ENCODE measurements around the gene ACOX3.
"Not testable (repeated sequence)": the region's sequence is repeated elsewhere in the genome, so short reads cannot be mapped to it uniquely, and the experiment has no call there.

The ACOX3 gene

GRCh38 chr4:8407756-8408155 lies 32.8 kb downstream of the ACOX3 start:
- Histone ChIP-seq H3K27ac (ENCODE audit: low read depth, low read length) (no peak overlapping the region), H3K27me3 (ENCODE audit: control insufficient read depth in 5 of 5, insufficient read depth in 4 of 5, low read length in 5 of 5) (no peaks in the 10 kb centered on the region), H3K9ac (ENCODE audit: low read length in 5 of 5) (no peak overlapping the region), H3K9me3 (ENCODE audit: control insufficient read depth in 5 of 5, low read length in 5 of 5) (no peaks in the 10 kb centered on the region), H3K4me3 (ENCODE audit: low read depth in 1 of 5, low read length in 5 of 5) (no peak overlapping the region), H3K4me1 (ENCODE audit: control insufficient read depth in 5 of 5, insufficient read depth in 5 of 5, low read length in 5 of 5) (peaks cover 2 to 20% (median 17%) of the 10 kb centered on the region in 5 donors), H3K36me3 (ENCODE audit: control insufficient read depth in 5 of 5, insufficient read depth in 5 of 5, low read length in 5 of 5) (peaks cover 0 to 75% (median 38%) of the 10 kb centered on the region in 5 donors)

DNA sequence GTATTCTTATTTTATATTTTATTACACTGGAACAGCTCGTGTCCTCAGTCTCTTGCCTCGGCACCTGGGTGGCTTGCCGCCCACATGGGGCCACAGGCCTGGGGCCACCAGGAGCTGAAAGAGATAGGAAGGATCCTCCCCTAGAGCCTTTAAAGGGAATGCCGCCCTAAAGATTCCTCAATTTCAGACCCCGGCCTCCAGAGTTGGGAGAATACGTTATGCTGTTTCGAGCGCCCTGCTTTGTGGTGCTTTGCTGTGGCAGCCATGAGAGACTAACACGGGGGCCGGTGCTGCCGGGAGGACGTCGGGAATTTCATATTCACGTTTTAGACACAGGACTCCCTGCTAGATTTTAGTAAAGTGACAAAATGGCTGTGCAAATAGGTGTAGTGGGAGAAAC lies 33.2 kb downstream of the ACOX3 start:
- Histone ChIP-seq H3K4me1 (ENCODE audit: control insufficient read depth in 5 of 5, insufficient read depth in 5 of 5, low read length in 5 of 5) (peaks cover 5 to 24% (median 21%) of the 10 kb centered on the region in 5 donors), H3K36me3 (ENCODE audit: control insufficient read depth in 5 of 5, insufficient read depth in 5 of 5, low read length in 5 of 5) (peaks cover 0 to 70% (median 38%) of the 10 kb centered on the region in 5 donors), H3K27me3 (ENCODE audit: control insufficient read depth in 5 of 5, insufficient read depth in 4 of 5, low read length in 5 of 5) (no peaks in the 10 kb centered on the region), H3K9me3 (ENCODE audit: control insufficient read depth in 5 of 5, low read length in 5 of 5) (no peaks in the 10 kb centered on the region), H3K27ac (ENCODE audit: low read depth, low read length) (no peak overlapping the region), H3K4me3 (ENCODE audit: low read depth in 1 of 5, low read length in 5 of 5) (no peak overlapping the region), H3K9ac (ENCODE audit: low read length in 5 of 5) (no peak overlapping the region)

- H3K4me1 ChIP-seq (ENCODE audit: control insufficient read depth in 5 of 5, insufficient read depth in 5 of 5, low read length in 5 of 5): peaks cover 6 to 29% (median 25%) of the 10 kb centered on the region in 5 donors
- H3K36me3 ChIP-seq (ENCODE audit: control insufficient read depth in 5 of 5, insufficient read depth in 5 of 5, low read length in 5 of 5): peaks cover 0 to 66% (median 40%) of the 10 kb centered on the region in 5 donors
- not testable (repeated sequence) for H3K27me3 ChIP-seq (ENCODE audit: control insufficient read depth in 5 of 5, insufficient read depth in 4 of 5, low read length in 5 of 5); H3K9ac ChIP-seq (ENCODE audit: low read length in 5 of 5); H3K27ac ChIP-seq (ENCODE audit: low read depth, low read length); H3K9me3 ChIP-seq (ENCODE audit: control insufficient read depth in 5 of 5, low read length in 5 of 5); H3K4me3 ChIP-seq (ENCODE audit: low read depth in 1 of 5, low read length in 5 of 5)
These were observed 33.6 kb downstream of the ACOX3 start for GRCh38 chr4:8406887-8407286.

DNA sequence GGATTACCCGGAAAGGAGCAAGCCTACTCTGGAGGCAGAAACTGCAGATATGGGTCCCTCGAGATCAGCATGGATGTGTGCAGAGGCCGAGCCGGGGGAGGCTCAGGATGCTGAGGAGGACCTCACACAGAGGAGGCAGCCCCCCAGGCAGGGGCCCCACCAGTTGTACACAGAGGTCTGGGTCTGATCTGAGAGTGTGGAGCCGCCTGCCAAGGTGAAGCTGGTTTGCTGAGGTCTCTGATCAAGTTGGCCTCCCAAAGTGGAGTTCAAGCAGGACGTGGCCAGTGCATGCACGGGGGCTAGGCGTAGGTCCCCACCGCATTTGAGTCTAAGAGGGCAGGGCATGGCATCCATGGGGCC lies 35.0 kb downstream of the ACOX3 start:
- Histone ChIP-seq H3K4me3 (ENCODE audit: low read depth in 1 of 5, low read length in 5 of 5) (no peak overlapping the region), H3K27me3 (ENCODE audit: control insufficient read depth in 5 of 5, insufficient read depth in 4 of 5, low read length in 5 of 5) (no peaks in the 10 kb centered on the region), H3K36me3 (ENCODE audit: control insufficient read depth in 5 of 5, insufficient read depth in 5 of 5, low read length in 5 of 5) (peaks cover 0 to 53% (median 36%) of the 10 kb centered on the region in 5 donors), H3K27ac (ENCODE audit: low read depth, low read length) (no peak overlapping the region), H3K4me1 (ENCODE audit: control insufficient read depth in 5 of 5, insufficient read depth in 5 of 5, low read length in 5 of 5) (peaks cover 8 to 38% (median 27%) of the 10 kb centered on the region in 5 donors), H3K9me3 (ENCODE audit: control insufficient read depth in 5 of 5, low read length in 5 of 5) (no peaks in the 10 kb centered on the region), H3K9ac (ENCODE audit: low read length in 5 of 5) (no peak overlapping the region)

- no peaks in the 10 kb centered on the region for H3K27me3 ChIP-seq (ENCODE audit: control insufficient read depth in 5 of 5, insufficient read depth in 4 of 5, low read length in 5 of 5)
- no peak overlapping the region for H3K4me3 ChIP-seq (ENCODE audit: low read depth in 1 of 5, low read length in 5 of 5)
- H3K9me3 ChIP-seq (ENCODE audit: control insufficient read depth in 5 of 5, low read length in 5 of 5): no peaks in the 10 kb centered on the region
- peaks cover 0 to 51% (median 36%) of the 10 kb centered on the region in 5 donors for H3K36me3 ChIP-seq (ENCODE audit: control insufficient read depth in 5 of 5, insufficient read depth in 5 of 5, low read length in 5 of 5)
- H3K27ac ChIP-seq (ENCODE audit: low read depth, low read length): no peak overlapping the region
- H3K9ac ChIP-seq (ENCODE audit: low read length in 5 of 5): no peak overlapping the region
- peaks cover 8 to 35% (median 21%) of the 10 kb centered on the region in 5 donors for H3K4me1 ChIP-seq (ENCODE audit: control insufficient read depth in 5 of 5, insufficient read depth in 5 of 5, low read length in 5 of 5)
These were observed 35.6 kb downstream of the ACOX3 start for GRCh38 chr4:8404791-8405515.

DNA sequence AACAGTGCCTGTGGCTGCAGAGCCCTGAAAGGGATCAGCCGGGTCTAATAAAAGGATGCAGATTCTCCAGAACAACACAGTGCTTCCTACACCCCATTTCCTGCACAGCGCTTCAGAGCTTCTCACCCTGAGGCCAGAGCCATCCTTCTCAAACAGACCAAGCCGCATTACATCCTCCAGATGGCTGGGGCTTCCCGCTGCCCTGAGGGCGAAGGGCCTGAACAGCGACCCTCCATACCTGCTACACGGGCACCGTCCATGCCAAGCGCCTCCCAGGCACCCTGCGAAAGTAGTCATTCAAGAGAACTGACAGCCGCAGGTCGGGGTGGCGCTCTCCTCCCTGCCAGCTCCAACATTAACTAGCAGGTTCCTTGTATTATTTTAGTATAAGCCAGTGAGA lies 36.5 kb downstream of the ACOX3 start:
- Histone ChIP-seq H3K4me1 (ENCODE audit: control insufficient read depth in 5 of 5, insufficient read depth in 5 of 5, low read length in 5 of 5) (peaks cover 5 to 27% (median 19%) of the 10 kb centered on the region in 5 donors), H3K27me3 (ENCODE audit: control insufficient read depth in 5 of 5, insufficient read depth in 4 of 5, low read length in 5 of 5) (no peaks in the 10 kb centered on the region), H3K9ac (ENCODE audit: low read length in 5 of 5) (no peak overlapping the region), H3K27ac (ENCODE audit: low read depth, low read length) (no peak overlapping the region), H3K36me3 (ENCODE audit: control insufficient read depth in 5 of 5, insufficient read depth in 5 of 5, low read length in 5 of 5) (peaks cover 0 to 47% (median 41%) of the 10 kb centered on the region in 5 donors), H3K4me3 (ENCODE audit: low read depth in 1 of 5, low read length in 5 of 5) (no peak overlapping the region), H3K9me3 (ENCODE audit: control insufficient read depth in 5 of 5, low read length in 5 of 5) (no peaks in the 10 kb centered on the region)

GRCh38 chr4:8403173-8403753 lies 37.3 kb downstream of the ACOX3 start:
- H3K27me3 ChIP-seq (ENCODE audit: control insufficient read depth in 5 of 5, insufficient read depth in 4 of 5, low read length in 5 of 5): no peaks in the 10 kb centered on the region
- no peak overlapping the region for H3K9ac ChIP-seq (ENCODE audit: low read length in 5 of 5)
- H3K9me3 ChIP-seq (ENCODE audit: control insufficient read depth in 5 of 5, low read length in 5 of 5): no peaks in the 10 kb centered on the region
- H3K27ac ChIP-seq (ENCODE audit: low read depth, low read length): peak overlapping the region; percentile 66
- peaks cover 0 to 48% (median 43%) of the 10 kb centered on the region in 5 donors for H3K36me3 ChIP-seq (ENCODE audit: control insufficient read depth in 5 of 5, insufficient read depth in 5 of 5, low read length in 5 of 5)
- peaks cover 5 to 27% (median 19%) of the 10 kb centered on the region in 5 donors for H3K4me1 ChIP-seq (ENCODE audit: control insufficient read depth in 5 of 5, insufficient read depth in 5 of 5, low read length in 5 of 5)
- no peak overlapping the region for H3K4me3 ChIP-seq (ENCODE audit: low read depth in 1 of 5, low read length in 5 of 5)

DNA sequence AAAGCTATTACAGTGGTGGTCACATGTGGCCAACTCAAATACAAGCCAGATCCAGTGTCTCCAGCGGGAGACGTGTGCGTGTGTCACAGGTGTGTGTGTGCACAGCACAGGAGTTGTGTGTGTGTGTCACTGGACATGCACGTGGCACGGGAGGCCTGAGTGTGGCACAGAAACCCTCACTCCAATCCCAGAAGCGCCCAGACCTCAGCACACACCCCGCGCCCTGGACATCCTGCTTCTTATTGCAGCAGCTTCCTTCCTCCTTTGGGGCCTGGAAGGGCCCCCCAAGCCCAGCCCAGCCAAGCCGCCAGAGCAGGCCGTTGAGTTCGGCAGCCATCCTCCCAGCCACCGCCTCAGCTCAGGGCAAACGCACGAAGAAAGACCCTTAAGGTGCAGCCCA lies 37.9 kb downstream of the ACOX3 start:
- Histone ChIP-seq H3K36me3 (ENCODE audit: control insufficient read depth in 5 of 5, insufficient read depth in 5 of 5, low read length in 5 of 5) (peaks cover 0 to 44% (median 38%) of the 10 kb centered on the region in 5 donors), H3K4me3 (ENCODE audit: low read depth in 1 of 5, low read length in 5 of 5) (no peak overlapping the region), H3K9ac (ENCODE audit: low read length in 5 of 5) (no peak overlapping the region), H3K27me3 (ENCODE audit: control insufficient read depth in 5 of 5, insufficient read depth in 4 of 5, low read length in 5 of 5) (no peaks in the 10 kb centered on the region), H3K4me1 (ENCODE audit: control insufficient read depth in 5 of 5, insufficient read depth in 5 of 5, low read length in 5 of 5) (peaks cover 5 to 27% (median 19%) of the 10 kb centered on the region in 5 donors), H3K9me3 (ENCODE audit: control insufficient read depth in 5 of 5, low read length in 5 of 5) (no peaks in the 10 kb centered on the region), H3K27ac (ENCODE audit: low read depth, low read length) (peak overlapping the region; percentile 66)

DNA sequence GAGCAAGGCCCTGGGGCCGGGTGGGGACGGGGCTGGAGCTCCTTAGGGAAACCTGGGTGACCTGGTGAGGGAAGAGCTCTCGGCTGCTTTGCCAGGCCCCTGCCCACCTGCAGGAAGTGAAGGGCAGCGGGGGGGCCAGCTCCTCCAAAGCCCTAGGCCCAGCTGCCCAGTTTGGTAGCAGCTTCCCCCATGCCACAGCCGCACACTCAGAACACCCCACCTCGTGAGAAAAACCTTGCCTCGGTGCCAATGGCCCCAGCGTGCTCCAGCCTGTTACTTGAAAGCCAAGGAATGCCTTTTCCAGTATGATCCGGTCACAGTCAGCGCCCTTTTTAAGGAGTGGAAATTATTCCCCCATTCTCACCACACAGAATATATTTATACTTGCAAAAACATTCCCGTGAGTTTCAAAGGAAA lies 38.3 kb downstream of the ACOX3 start:
- Histone ChIP-seq H3K4me3 (ENCODE audit: low read depth in 1 of 5, low read length in 5 of 5) (no peak overlapping the region), H3K27ac (ENCODE audit: low read depth, low read length) (peak overlapping the region; percentile 66), H3K36me3 (ENCODE audit: control insufficient read depth in 5 of 5, insufficient read depth in 5 of 5, low read length in 5 of 5) (peaks cover 0 to 45% (median 38%) of the 10 kb centered on the region in 5 donors), H3K4me1 (ENCODE audit: control insufficient read depth in 5 of 5, insufficient read depth in 5 of 5, low read length in 5 of 5) (peaks cover 5 to 27% (median 19%) of the 10 kb centered on the region in 5 donors), H3K9ac (ENCODE audit: low read length in 5 of 5) (no peak overlapping the region), H3K27me3 (ENCODE audit: control insufficient read depth in 5 of 5, insufficient read depth in 4 of 5, low read length in 5 of 5) (no peaks in the 10 kb centered on the region), H3K9me3 (ENCODE audit: control insufficient read depth in 5 of 5, low read length in 5 of 5) (no peaks in the 10 kb centered on the region)

DNA sequence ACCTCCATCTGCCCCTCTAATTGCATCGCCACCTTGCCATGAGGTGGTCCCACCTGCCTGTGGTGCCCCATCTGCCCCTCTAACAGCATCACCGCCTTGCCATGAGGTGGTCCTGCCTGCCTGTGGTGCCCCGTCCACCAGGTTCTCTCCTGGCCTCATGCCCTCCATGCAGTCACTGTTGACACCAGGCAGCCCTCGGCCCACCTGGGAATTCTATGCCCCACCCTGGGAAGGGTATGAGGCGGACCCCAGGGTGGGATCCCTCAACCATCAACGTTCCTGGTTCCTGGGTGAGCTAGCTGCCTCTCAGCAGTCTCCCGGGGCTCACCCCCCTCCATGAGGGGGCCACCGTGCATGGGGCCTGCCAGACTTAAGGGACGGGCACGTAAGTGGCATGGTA lies 38.9 kb downstream of the ACOX3 start:
- Histone ChIP-seq H3K36me3 (ENCODE audit: control insufficient read depth in 5 of 5, insufficient read depth in 5 of 5, low read length in 5 of 5) (peaks cover 0 to 50% (median 43%) of the 10 kb centered on the region in 5 donors), H3K4me1 (ENCODE audit: control insufficient read depth in 5 of 5, insufficient read depth in 5 of 5, low read length in 5 of 5) (peaks cover 5 to 27% (median 19%) of the 10 kb centered on the region in 5 donors), H3K9me3 (ENCODE audit: control insufficient read depth in 5 of 5, low read length in 5 of 5) (no peaks in the 10 kb centered on the region)

More for the DNA sequence above, 38.9 kb downstream of the ACOX3 start:
- Histone ChIP-seq H3K27ac (ENCODE audit: low read depth, low read length) (peak overlapping the region; percentile 66), H3K4me3 (ENCODE audit: low read depth in 1 of 5, low read length in 5 of 5) (no peak overlapping the region), H3K27me3 (ENCODE audit: control insufficient read depth in 5 of 5, insufficient read depth in 4 of 5, low read length in 5 of 5) (no peaks in the 10 kb centered on the region), H3K9ac (ENCODE audit: low read length in 5 of 5) (no peak overlapping the region)
